HEK293T (cell line): ENCODE measurements around the gene CGNL1.

Experiments used
- CTCF ChIA-PET: fragments of 350-600 bp; formaldehyde crosslinking; extraction: SDS; loops from one replicate; lab custom pipeline; 2021; ENCODE audit warnings: antibody characterized with exemption, inconsistent platforms; lab: Yijun Ruan, JAX
- POLR2A ChIA-PET: fragments of 350-600 bp; formaldehyde crosslinking; extraction: SDS; loops from one replicate; lab custom pipeline; 2020; ENCODE audit warnings: antibody characterized with exemption, inconsistent platforms; lab: Yijun Ruan, JAX
- DNase-seq: peaks from one replicate; pipeline ENCODE4 v3.0.0; 2012; ENCODE audit warnings: mixed read lengths; ENCODE audit errors: extremely low spot score
- ARNT ChIP-seq: fragments of 450-650 bp; IDR thresholded peaks from 2 replicates; pipeline ENCODE4 v1.6.1; 2017; ENCODE audit warnings: mild to moderate bottlenecking
- BHLHE40 ChIP-seq: fragments of 450-650 bp; IDR thresholded peaks from 2 replicates; pipeline ENCODE4 v1.6.1; 2016; ENCODE audit warnings: mild to moderate bottlenecking, moderate library complexity, borderline replicate concordance
- CTBP1 ChIP-seq: fragments of 450-650 bp; IDR thresholded peaks from 2 replicates; pipeline ENCODE4 v1.6.1; 2016; ENCODE audit warnings: borderline replicate concordance
- ELF4 ChIP-seq: fragments of 450-650 bp; IDR thresholded peaks from 2 replicates; pipeline ENCODE4 v1.6.1; 2017; ENCODE audit warnings: antibody characterized with exemption
- FOXA1 ChIP-seq: fragments of 450-650 bp; IDR thresholded peaks from 2 replicates; pipeline ENCODE4 v1.6.1; 2016; ENCODE audit warnings: mild to moderate bottlenecking
- FOXK2 ChIP-seq: fragments of 450-650 bp; IDR thresholded peaks from 2 replicates; pipeline ENCODE4 v1.6.1; 2016; ENCODE audit warnings: mild to moderate bottlenecking
- FOXM1 ChIP-seq: fragments of 450-650 bp; IDR thresholded peaks from 2 replicates; pipeline ENCODE4 v1.6.1; 2017; ENCODE audit warnings: mild to moderate bottlenecking, borderline replicate concordance
- HDGF ChIP-seq: fragments of 450-650 bp; IDR thresholded peaks from 2 replicates; pipeline ENCODE4 v1.6.1; 2017; ENCODE audit warnings: antibody characterized with exemption, borderline replicate concordance
- L3MBTL2 ChIP-seq: fragments of 450-650 bp; conservative IDR thresholded peaks from 2 replicates; pipeline ENCODE4 v1.6.1; 2016; ENCODE audit warnings: mild to moderate bottlenecking
- LEF1 ChIP-seq: fragments of 450-650 bp; IDR thresholded peaks from 2 replicates; pipeline ENCODE4 v1.6.1; 2017; ENCODE audit warnings: mild to moderate bottlenecking, borderline replicate concordance
- NFRKB ChIP-seq: fragments of 450-650 bp; IDR thresholded peaks from 2 replicates; pipeline ENCODE4 v1.6.1; 2016; ENCODE audit warnings: mild to moderate bottlenecking, moderate library complexity
- PKNOX1 ChIP-seq: fragments of 450-650 bp; IDR thresholded peaks from 2 replicates; pipeline ENCODE4 v1.6.1; 2016
- SP1 ChIP-seq: fragments of 450-650 bp; IDR thresholded peaks from 2 replicates; pipeline ENCODE4 v1.6.1; 2017
- SUZ12 ChIP-seq: fragments of 450-650 bp; IDR thresholded peaks from 2 replicates; pipeline ENCODE4 v1.6.1; 2016; ENCODE audit warnings: mild to moderate bottlenecking
- TARDBP ChIP-seq: fragments of 450-650 bp; IDR thresholded peaks from 2 replicates; pipeline ENCODE4 v1.6.1; 2016
- ZNF384 ChIP-seq: fragments of 450-650 bp; IDR thresholded peaks from 2 replicates; pipeline ENCODE4 v1.6.1; 2016

CGNL1 gene

GRCh38 chr15:57335719-57336118, 40.6 kb upstream of the CGNL1 start:
- ChIA-PET POLR2A (no interaction called here), CTCF (no interaction called here)
- no peak for DNase-seq
- no peak for TF ChIP-seq FOXK2
- TF ChIP-seq HDGF, result no peak
- no peak for TF ChIP-seq FOXA1
- no peak for TF ChIP-seq ZNF384
- no peak for TF ChIP-seq CTBP1
- no peak for TF ChIP-seq L3MBTL2

- ChIA-PET CTCF (interaction anchor here (1.2 to 1.6 kb wide), 2 partner anchors 10 to 190 kb away, joined by 3 to 8 read pairs; no protein-coding TSS in a partner anchor), POLR2A (no interaction called here)
- no peak for DNase-seq
- TF ChIP-seq L3MBTL2 (no peak), ARNT (no peak), PKNOX1 (no peak), SUZ12 (no peak), FOXA1 (no peak), TARDBP (no peak), LEF1 (no peak), SP1 (no peak), HDGF (no peak), FOXM1 (no peak), ZNF384 (no peak), ELF4 (no peak), CTBP1 (no peak), NFRKB (no peak), FOXK2 (no peak)
Observed at GRCh38 chr15:57337868-57338411, 38.4 kb upstream of the CGNL1 start.

- no peak for DNase-seq
- POLR2A ChIA-PET, result no interaction called here
- no peak for TF ChIP-seq NFRKB
- no peak for TF ChIP-seq FOXA1
- TF ChIP-seq ELF4, result no peak
- TF ChIP-seq L3MBTL2, result no peak
- no peak for TF ChIP-seq HDGF
- TF ChIP-seq PKNOX1, result no peak
- no peak for TF ChIP-seq ZNF384
- no peak for TF ChIP-seq CTBP1
- no peak for TF ChIP-seq FOXM1
- no peak for TF ChIP-seq SP1
- no peak for TF ChIP-seq ARNT
- TF ChIP-seq TARDBP, result no peak
- no peak for TF ChIP-seq SUZ12
- TF ChIP-seq BHLHE40, result no peak
- TF ChIP-seq LEF1, result no peak
- CTCF ChIA-PET, result interaction anchor here (1.2 to 7.6 kb wide), 3 partner anchors 181 to 194 kb away, joined by 3 to 87 read pairs (median 5); no protein-coding TSS in a partner anchor
Observed at GRCh38 chr15:57339321-57339720, 37.0 kb upstream of the CGNL1 start.

GRCh38 chr15:57340682-57341259, 35.5 kb upstream of the CGNL1 start:
- no peak for TF ChIP-seq HDGF
- TF ChIP-seq ARNT, result no peak
- TF ChIP-seq PKNOX1, result no peak
- no peak for TF ChIP-seq LEF1
- no peak for TF ChIP-seq FOXA1
- no peak for TF ChIP-seq CTBP1
- TF ChIP-seq ZNF384, result no peak
- TF ChIP-seq SP1, result no peak
- DNase-seq, result peak; percentile 39
- POLR2A ChIA-PET, result interaction anchor here (1.1 kb wide), 1 partner anchor 187 kb away, joined by 6 read pairs; no protein-coding TSS in a partner anchor
- CTCF ChIA-PET, result interaction anchor here (0.9 to 7.6 kb wide), 10 partner anchors 9 to 204 kb away, joined by 3 to 87 read pairs (median 5); no protein-coding TSS in a partner anchor

DNA sequence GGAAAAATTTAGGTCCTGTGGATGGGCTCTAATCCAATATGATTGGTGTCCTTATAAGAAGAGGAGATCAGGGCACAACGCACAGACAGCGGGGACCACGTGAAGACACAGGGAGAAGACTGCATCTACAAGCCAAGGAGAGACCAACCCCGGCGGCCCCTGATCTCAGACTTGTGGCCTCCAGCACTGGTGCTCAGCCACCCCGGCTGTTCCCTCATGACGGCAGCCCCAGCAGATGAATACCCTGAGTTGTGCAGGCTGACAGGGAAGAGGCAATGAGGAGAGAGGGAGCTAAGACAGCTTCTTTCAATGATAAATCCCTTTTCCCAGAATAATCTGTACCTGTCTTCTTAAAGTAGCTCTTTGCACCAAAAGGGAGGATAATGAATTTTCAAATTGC, 33.3 kb upstream of the CGNL1 start:
- no peak for DNase-seq
- POLR2A ChIA-PET, result no interaction called here
- CTCF ChIA-PET, result interaction anchor here (2.8 to 7.6 kb wide), 2 partner anchors 185 to 199 kb away, joined by 10 to 87 read pairs; no protein-coding TSS in a partner anchor
- no peak for TF ChIP-seq ARNT
- no peak for TF ChIP-seq SUZ12
- TF ChIP-seq HDGF, result no peak
- no peak for TF ChIP-seq NFRKB
- no peak for TF ChIP-seq TARDBP

- no peak for DNase-seq
- POLR2A ChIA-PET, result no interaction called here
- CTCF ChIA-PET, result interaction anchor here (2.8 to 7.6 kb wide), 2 partner anchors 185 to 199 kb away, joined by 10 to 87 read pairs; no protein-coding TSS in a partner anchor
- TF ChIP-seq BHLHE40, result no peak
- TF ChIP-seq PKNOX1, result no peak
- TF ChIP-seq FOXM1, result no peak
- TF ChIP-seq SUZ12, result no peak
- no peak for TF ChIP-seq ZNF384
- no peak for TF ChIP-seq ELF4
- TF ChIP-seq HDGF, result no peak
- no peak for TF ChIP-seq L3MBTL2
- no peak for TF ChIP-seq NFRKB
- no peak for TF ChIP-seq TARDBP
- TF ChIP-seq SP1, result no peak
- no peak for TF ChIP-seq FOXA1
- TF ChIP-seq CTBP1, result no peak
- no peak for TF ChIP-seq LEF1
- no peak for TF ChIP-seq ARNT
- TF ChIP-seq FOXK2, result no peak
Observed at GRCh38 chr15:57343498-57343897, 32.8 kb upstream of the CGNL1 start.
